ENCODE measurements around the gene FGF23.

DNA sequence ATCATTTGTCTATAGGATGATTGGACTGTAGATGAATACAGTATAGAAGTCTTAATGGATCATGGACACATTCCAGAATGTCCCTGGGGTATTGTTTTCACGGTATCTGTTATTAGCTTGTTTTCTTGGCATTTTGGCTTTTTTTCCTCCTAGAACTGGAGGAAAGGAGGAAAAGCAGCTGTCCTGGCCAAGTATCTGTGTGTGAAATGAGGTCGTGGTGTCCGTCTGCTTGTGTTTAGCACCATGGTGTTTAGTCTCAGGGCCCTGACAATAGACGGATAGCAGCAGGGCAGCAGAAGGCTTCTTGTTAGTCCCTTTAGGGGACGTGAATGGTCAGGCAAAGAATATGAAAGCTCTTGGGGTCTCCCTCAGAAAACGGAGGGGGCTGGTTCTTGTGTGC is 44.9 kb upstream of the FGF23 start:
- TF ChIP-seq, protein P1, sequence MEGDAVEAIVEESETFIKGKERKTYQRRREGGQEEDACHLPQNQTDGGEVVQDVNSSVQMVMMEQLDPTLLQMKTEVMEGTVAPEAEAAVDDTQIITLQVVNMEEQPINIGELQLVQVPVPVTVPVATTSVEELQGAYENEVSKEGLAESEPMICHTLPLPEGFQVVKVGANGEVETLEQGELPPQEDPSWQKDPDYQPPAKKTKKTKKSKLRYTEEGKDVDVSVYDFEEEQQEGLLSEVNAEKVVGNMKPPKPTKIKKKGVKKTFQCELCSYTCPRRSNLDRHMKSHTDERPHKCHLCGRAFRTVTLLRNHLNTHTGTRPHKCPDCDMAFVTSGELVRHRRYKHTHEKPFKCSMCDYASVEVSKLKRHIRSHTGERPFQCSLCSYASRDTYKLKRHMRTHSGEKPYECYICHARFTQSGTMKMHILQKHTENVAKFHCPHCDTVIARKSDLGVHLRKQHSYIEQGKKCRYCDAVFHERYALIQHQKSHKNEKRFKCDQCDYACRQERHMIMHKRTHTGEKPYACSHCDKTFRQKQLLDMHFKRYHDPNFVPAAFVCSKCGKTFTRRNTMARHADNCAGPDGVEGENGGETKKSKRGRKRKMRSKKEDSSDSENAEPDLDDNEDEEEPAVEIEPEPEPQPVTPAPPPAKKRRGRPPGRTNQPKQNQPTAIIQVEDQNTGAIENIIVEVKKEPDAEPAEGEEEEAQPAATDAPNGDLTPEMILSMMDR (IDR thresholded peaks at IDR 0.05) = no peak
- TF ChIP-seq POLR2A (IDR thresholded peaks at IDR 0.05) = no peak
